ENCODE data around the gene PPP2R5C. TPM values are rescaled to one million over a fixed set of nuclear protein-coding genes. Genes with fewer than 3 reads are reported as not detected.
"Not testable (repeated sequence)": the region's sequence is repeated elsewhere in the genome, so short reads cannot be mapped to it uniquely, and the experiment has no call there.

Gene PPP2R5C
- total and polyA plus RNA-seq, 2 of the 8 experiments (the other 6 are each of a cell fraction or from before 2014, with no cell fraction given) = 49.6 to 95.9 TPM

DNA sequence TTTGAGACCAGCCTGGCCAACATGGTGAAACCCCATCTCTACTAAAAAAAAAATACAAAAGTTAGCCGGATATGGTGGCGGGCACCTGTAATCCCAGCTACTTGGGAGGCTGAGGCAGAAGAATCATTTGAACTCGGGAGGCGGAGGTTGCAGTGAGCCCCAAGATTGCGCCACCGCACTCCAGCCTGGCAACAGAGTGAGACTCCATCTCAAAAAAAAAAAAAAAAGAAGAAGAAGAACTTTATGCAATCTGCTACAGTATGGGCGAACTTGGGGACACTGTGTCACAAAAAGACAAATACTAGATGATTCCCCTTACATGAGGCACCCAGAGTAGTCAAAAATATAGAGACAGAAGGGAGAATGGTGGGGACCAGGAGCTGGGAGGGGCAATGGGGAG lies 35.9 kb upstream of the PPP2R5C start:
- H3K79me2 ChIP-seq (ENCODE audit: control insufficient read depth in 1 of 2, insufficient read depth in 2 of 2, low read length in 2 of 2); H3K4me2 ChIP-seq (ENCODE audit: insufficient read depth in 1 of 2, low read depth in 2 of 2, low read length in 2 of 2); H3K4ac ChIP-seq (replicated peaks; ENCODE audit: insufficient read length, low read depth, low read length); H3K79me1 ChIP-seq (ENCODE audit: low read depth, low read length); POLR2A ChIA-PET (ENCODE audit: partially characterized antibody); H2BK20ac ChIP-seq (ENCODE audit: low read length); H3K56ac ChIP-seq (replicated peaks; ENCODE audit: insufficient read length, low read depth, low read length); H3K14ac ChIP-seq (ENCODE audit: insufficient read length); H2BK5ac ChIP-seq (ENCODE audit: low read depth, low read length); H3K36me3 ChIP-seq (ENCODE audit: control insufficient read depth in 2 of 4, insufficient read depth in 4 of 4, low read length in 3 of 4); H3K4me1 ChIP-seq (replicated peaks in 1 of 4; ENCODE audit: control insufficient read depth in 3 of 4, insufficient read depth in 4 of 4, low read length in 3 of 4); H3K4me3 ChIP-seq (ENCODE audit: extremely low read depth in 1 of 4, insufficient read depth in 2 of 4, low read depth in 3 of 4, low read length in 4 of 4); H3K27ac ChIP-seq (ENCODE audit: low read depth, low read length); H2BK12ac ChIP-seq (ENCODE audit: low read depth, low read length); H4K8ac ChIP-seq (ENCODE audit: extremely low read depth, insufficient read depth, low read length); DNase-seq (ENCODE audit: low read depth in 1 of 2, low spot score in 2 of 2); H3K9me3 ChIP-seq (ENCODE audit: insufficient read depth in 2 of 2, low read depth in 1 of 2, low read length in 1 of 2); H3K23ac ChIP-seq (ENCODE audit: insufficient read length); H4K91ac ChIP-seq (replicated peaks; ENCODE audit: insufficient read length, low read length); H3K23me2 ChIP-seq (ENCODE audit: low read depth, low read length); H3K27me3 ChIP-seq (replicated peaks in 1 of 4; ENCODE audit: control insufficient read depth in 3 of 4, extremely low read depth in 1 of 4, insufficient read depth in 3 of 4, low read length in 3 of 4); H3K18ac ChIP-seq (ENCODE audit: extremely low read depth, low read length); H4K5ac ChIP-seq (ENCODE audit: insufficient read length, low read depth, low read length); H2AK5ac ChIP-seq (ENCODE audit: low read depth, low read length); H2BK120ac ChIP-seq (replicated peaks; ENCODE audit: low read depth, low read length); H2BK15ac ChIP-seq (ENCODE audit: low read length); FAIRE-seq; H3K9ac ChIP-seq (replicated peaks in 1 of 4; ENCODE audit: extremely low read depth in 1 of 4, low read depth in 3 of 4, low read length in 3 of 4); H2AFZ ChIP-seq (ENCODE audit: low read length); H4K20me1 ChIP-seq (replicated peaks in 1 of 2; ENCODE audit: control insufficient read depth in 1 of 2, insufficient read depth in 2 of 2, low read length in 2 of 2): not testable (repeated sequence)
- 95% methylated on average over 5 of the region's 7 CpGs; no CpG with 5 or more reads in 1 of the 2 experiments for WGBS, 2 experiments (ENCODE audit: extremely low coverage in 1 of 2, insufficient coverage in 1 of 2, insufficient read length in 1 of 2, insufficient replicate concordance in 2 of 2, low coverage in 1 of 2, low lambda C conversion rate in 2 of 2, missing lambda C conversion rate in 1 of 2)
- CTCF ChIA-PET (ENCODE audit: partially characterized antibody) = interaction anchor here (0.8 to 2.3 kb wide), 3 partner anchors 37 to 88 kb away, joined by 3 to 12 read pairs (median 5); no protein-coding TSS in a partner anchor
